ENCODE results near the gene NUDT1. TPM values are rescaled to one million over a fixed set of nuclear protein-coding genes. Genes with fewer than 3 reads are reported as not detected.
A peak's percentile ranks its signal among the peaks of the same experiment; 100 is the strongest.

NUDT1 gene
- total RNA-seq, 1 experiment from 2014 or later, result 92.6 TPM

- no TSS peak for BruUV-seq (replicated peaks)
- no peak for ATAC-seq
- no peaks in the 10 kb centered on the region for H3K27me3 ChIP-seq (ENCODE audit: control insufficient read depth, insufficient read depth, low read length)
- in situ Hi-C loops (cut with HindIII; ENCODE audit: low pct_unique_long_range_greater_than_20kb, low sequenced_read_pairs), result no loop called here
- POLR2A ChIA-PET, result no interaction called here
- H3K9me3 ChIP-seq (ENCODE audit: control insufficient read depth, insufficient read depth, low read depth, low read length), result no peaks in the 10 kb centered on the region
- TF ChIP-seq, protein P1, sequence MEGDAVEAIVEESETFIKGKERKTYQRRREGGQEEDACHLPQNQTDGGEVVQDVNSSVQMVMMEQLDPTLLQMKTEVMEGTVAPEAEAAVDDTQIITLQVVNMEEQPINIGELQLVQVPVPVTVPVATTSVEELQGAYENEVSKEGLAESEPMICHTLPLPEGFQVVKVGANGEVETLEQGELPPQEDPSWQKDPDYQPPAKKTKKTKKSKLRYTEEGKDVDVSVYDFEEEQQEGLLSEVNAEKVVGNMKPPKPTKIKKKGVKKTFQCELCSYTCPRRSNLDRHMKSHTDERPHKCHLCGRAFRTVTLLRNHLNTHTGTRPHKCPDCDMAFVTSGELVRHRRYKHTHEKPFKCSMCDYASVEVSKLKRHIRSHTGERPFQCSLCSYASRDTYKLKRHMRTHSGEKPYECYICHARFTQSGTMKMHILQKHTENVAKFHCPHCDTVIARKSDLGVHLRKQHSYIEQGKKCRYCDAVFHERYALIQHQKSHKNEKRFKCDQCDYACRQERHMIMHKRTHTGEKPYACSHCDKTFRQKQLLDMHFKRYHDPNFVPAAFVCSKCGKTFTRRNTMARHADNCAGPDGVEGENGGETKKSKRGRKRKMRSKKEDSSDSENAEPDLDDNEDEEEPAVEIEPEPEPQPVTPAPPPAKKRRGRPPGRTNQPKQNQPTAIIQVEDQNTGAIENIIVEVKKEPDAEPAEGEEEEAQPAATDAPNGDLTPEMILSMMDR (IDR thresholded peaks at IDR 0.05), result no peak
- TF ChIP-seq TCF7L2 (IDR thresholded peaks at IDR 0.05; ENCODE audit: low read depth, low read length), result no peak
- no peak for TF ChIP-seq POLR2AphosphoS5 (IDR thresholded peaks at IDR 0.05; ENCODE audit: low read depth, low read length)
- no peak for TF ChIP-seq SIN3A (IDR thresholded peaks at IDR 0.05; ENCODE audit: borderline replicate concordance, insufficient read depth, low read depth, low read length)
- no peak for TF ChIP-seq REST (IDR thresholded peaks at IDR 0.05; ENCODE audit: insufficient read depth in 1 of 2, low read depth in 2 of 2, low read length in 1 of 2)
- H3K27ac ChIP-seq (ENCODE audit: low read length), result no peak overlapping the region
- H3K4me1 ChIP-seq (ENCODE audit: control insufficient read depth, insufficient read depth, low read length), result no peaks in the 10 kb centered on the region
- intact Hi-C loops (cut with micrococcal nuclease; ENCODE audit: unreplicated experiment), result no loop called here
- peaks cover 6% of the 10 kb centered on the region for H3K36me3 ChIP-seq (ENCODE audit: control insufficient read depth, insufficient read depth, low read length)
- no peak for DNase-seq (ENCODE audit: low read depth, low spot score)
- no peak overlapping the region for H3K4me3 ChIP-seq (ENCODE audit: low read depth in 2 of 2, low read length in 2 of 2)
- CTCF ChIA-PET, result interaction anchor here (0.6 to 0.7 kb wide), 2 partner anchors 11 to 501 kb away, joined by 3 read pairs; no protein-coding TSS in a partner anchor
These were observed 38.9 kb upstream of the NUDT1 start for GRCh38 chr7:2202901-2203765.

- BruUV-seq (replicated peaks), result no TSS peak
- DNase-seq (ENCODE audit: low read depth, low spot score) (no peak), ATAC-seq (0 out of 2 replicates have a peak, but pooled peaks have one; percentile 17)
- no peaks in the 10 kb centered on the region for H3K9me3 ChIP-seq (ENCODE audit: control insufficient read depth, insufficient read depth, low read depth, low read length)
- intact Hi-C loops (cut with micrococcal nuclease; ENCODE audit: unreplicated experiment), result no loop called here
- TF ChIP-seq TCF7L2 (IDR thresholded peaks at IDR 0.05; ENCODE audit: low read depth, low read length), result no peak
- TF ChIP-seq, protein P1 (IDR thresholded peaks at IDR 0.05), result no peak
- TF ChIP-seq SIN3A (IDR thresholded peaks at IDR 0.05; ENCODE audit: borderline replicate concordance, insufficient read depth, low read depth, low read length), result no peak
- TF ChIP-seq REST (IDR thresholded peaks at IDR 0.05; ENCODE audit: insufficient read depth in 1 of 2, low read depth in 2 of 2, low read length in 1 of 2), result no peak
- TF ChIP-seq POLR2AphosphoS5 (IDR thresholded peaks at IDR 0.05; ENCODE audit: low read depth, low read length), result no peak
- no peaks in the 10 kb centered on the region for H3K4me1 ChIP-seq (ENCODE audit: control insufficient read depth, insufficient read depth, low read length)
- in situ Hi-C loops (cut with HindIII; ENCODE audit: low pct_unique_long_range_greater_than_20kb, low sequenced_read_pairs), result no loop called here
- peaks cover 9% of the 10 kb centered on the region for H3K36me3 ChIP-seq (ENCODE audit: control insufficient read depth, insufficient read depth, low read length)
- H3K4me3 ChIP-seq (ENCODE audit: low read depth in 2 of 2, low read length in 2 of 2), result no peak overlapping the region
- ChIA-PET POLR2A (no interaction called here), CTCF (interaction anchor here (0.6 kb wide), 1 partner anchor 12 kb away, joined by 3 read pairs; no protein-coding TSS in a partner anchor)
- no peak overlapping the region for H3K27ac ChIP-seq (ENCODE audit: low read length)
- no peaks in the 10 kb centered on the region for H3K27me3 ChIP-seq (ENCODE audit: control insufficient read depth, insufficient read depth, low read length)
These were observed 38.2 kb upstream of the NUDT1 start for GRCh38 chr7:2203766-2204300.
